ENCODE measurements around the gene AVPR2. TPM values are rescaled to one million over a fixed set of nuclear protein-coding genes. Genes with fewer than 3 reads are reported as not detected.

The AVPR2 gene
- total and polyA plus RNA-seq, 2 donors = 0.53 to 7.7 TPM

DNA sequence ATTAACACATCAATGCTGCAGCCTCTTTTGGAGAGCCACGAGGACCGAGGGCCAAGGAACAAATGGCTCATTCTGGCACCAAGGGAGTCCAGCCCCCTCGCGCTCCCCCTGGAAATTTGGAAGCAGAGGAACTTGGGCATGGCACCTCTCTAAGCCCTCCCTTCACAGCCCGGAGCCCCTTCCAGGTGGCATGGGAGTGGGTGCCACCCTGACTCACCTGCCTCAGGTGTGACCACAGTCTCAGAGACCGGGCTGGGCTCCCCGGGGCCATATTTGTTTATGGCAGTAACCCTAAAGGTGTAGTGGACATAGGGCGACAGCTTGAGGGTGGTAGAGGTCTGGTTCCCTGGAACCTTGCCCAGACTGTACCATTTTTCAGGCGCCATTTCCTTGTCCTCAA is 37.3 kb upstream of the AVPR2 start:
- no peaks in the 10 kb centered on the region for H3K4me1 ChIP-seq (ENCODE audit: insufficient read depth)
- WGBS = 83% methylated on average over 9 of the region's 9 CpGs

DNA sequence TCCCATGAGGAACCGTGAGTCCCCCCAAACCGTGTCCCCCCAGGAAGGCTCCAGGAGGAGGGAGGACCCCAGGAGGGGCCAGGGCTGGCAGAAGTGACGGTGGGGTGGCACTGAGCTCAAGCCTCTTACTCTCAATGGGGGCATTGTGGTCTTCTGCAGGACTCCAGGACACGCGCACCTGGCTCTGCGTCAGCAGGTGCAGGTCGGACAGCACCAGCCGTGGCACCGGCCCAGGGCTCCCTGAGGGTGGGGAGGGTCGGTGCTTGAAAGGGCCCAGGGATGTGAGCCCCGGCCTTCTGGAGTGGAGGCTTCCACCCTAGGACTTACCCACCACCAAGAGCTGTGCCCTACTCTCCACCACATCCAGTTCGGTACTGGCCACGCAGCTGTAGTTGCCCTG is 36.8 kb upstream of the AVPR2 start:
- DNase-seq (ENCODE audit: extremely low spot score) = no peak

More for the DNA sequence above, 37.3 kb upstream of the AVPR2 start:
- DNase-seq (ENCODE audit: extremely low spot score) = no peak
- Histone ChIP-seq H3K27ac (ENCODE audit: low read depth) (no peak overlapping the region), H3K36me3 (ENCODE audit: insufficient read depth) (no peaks in the 10 kb centered on the region), H3K4me3 (ENCODE audit: low read depth, low read length) (no peak overlapping the region)

DNA sequence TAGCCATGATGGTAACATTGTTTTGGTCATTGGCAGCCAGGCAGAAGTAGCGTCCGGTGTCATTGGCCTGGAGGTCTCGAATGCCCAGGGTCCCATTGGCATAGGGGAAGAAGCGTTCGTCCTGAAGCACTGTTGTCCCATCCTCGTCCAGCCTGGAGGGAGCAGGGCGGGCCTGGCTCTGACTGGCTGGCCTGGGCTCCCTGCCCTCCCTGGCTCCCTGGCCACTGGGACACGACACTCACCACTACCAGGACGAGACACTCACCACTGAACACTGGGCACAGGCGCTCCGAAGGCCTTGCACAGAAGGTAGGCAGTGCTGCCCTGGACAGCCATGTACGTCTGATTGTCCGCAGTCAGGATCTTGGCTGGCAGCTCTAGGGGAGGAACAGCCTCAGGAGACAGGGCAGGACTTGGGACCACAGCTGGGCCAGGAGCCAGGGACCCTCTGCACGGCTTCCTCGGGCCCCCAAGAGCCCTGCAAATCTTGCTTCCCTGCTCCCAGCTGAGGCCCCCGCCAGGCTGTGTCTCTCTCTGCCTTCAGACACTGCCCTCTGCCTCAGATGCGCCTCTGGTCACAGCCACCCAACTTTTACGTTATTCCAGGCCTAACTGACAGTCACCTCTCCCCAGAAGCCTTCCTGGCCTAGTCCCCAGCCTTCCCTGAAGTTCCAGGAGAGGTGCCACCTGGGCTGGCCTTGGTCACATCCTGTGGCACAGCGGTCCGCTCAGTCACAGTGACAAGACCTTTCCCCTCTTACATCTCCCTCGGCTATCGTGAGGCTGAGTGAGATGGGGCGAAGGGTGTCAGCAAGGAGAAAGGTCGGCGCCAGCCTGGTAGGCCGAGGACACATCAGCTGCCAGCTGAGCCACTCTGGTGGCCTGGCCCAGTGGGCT is 35.6 kb upstream of the AVPR2 start:
- 86% methylated on average over 26 of the region's 26 CpGs for WGBS
- Histone ChIP-seq H3K4me1 (ENCODE audit: insufficient read depth) (no peaks in the 10 kb centered on the region), H3K4me3 (ENCODE audit: low read depth, low read length) (no peak overlapping the region), H3K27ac (ENCODE audit: low read depth) (no peak overlapping the region), H3K36me3 (ENCODE audit: insufficient read depth) (no peaks in the 10 kb centered on the region)
- DNase-seq (ENCODE audit: extremely low spot score) = no peak

More for the DNA sequence above, 36.8 kb upstream of the AVPR2 start:
- Histone ChIP-seq H3K4me3 (ENCODE audit: low read depth, low read length) (no peak overlapping the region), H3K4me1 (ENCODE audit: insufficient read depth) (no peaks in the 10 kb centered on the region), H3K36me3 (ENCODE audit: insufficient read depth) (no peaks in the 10 kb centered on the region), H3K27ac (ENCODE audit: low read depth) (no peak overlapping the region)
- 91% methylated on average over 13 of the region's 13 CpGs for WGBS

DNA sequence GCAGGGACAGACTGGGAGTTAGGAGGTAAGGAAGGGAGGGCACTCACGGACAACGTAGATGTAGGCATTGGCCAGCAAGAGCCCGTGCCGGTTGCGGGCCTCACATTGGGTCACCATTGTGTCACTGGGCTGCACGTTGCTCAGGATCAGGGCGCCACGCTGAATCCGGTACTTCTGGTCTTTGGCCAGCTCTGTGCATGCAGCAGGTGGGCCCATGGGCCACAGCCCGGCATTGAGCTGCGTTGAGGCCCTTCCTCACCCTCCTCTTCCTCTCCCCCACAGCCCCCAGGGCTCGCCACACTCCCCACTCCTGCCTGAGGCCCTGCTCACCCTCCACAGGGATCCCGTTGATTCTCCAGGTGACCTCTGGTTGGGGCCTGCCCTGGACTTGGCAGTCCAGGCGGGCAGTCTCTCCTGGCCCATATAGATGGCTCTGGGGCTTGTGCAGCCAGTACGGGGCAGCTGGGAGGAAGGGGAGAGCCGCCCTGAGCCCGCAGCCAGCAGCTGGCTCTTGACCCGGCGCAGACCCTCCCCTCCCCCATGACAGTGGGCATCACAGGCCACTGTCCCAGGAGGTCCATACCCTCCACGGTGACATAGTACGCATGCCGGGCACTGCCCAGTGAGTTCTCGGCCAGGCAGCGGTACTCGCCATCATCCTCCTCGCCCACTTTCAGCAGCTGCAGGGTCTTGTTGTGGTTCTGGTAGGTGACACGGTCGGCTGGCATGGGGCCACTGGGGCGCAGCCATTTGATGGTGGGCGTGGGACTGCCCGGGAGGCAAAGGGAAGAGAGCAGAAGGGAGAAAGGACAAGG is 34.8 kb upstream of the AVPR2 start:
- H3K27ac ChIP-seq (ENCODE audit: low read depth) = no peak overlapping the region
- no peak for DNase-seq (ENCODE audit: extremely low spot score)
- 88% methylated on average over 31 of the region's 31 CpGs for WGBS
- no peaks in the 10 kb centered on the region for H3K4me1 ChIP-seq (ENCODE audit: insufficient read depth)
- H3K4me3 ChIP-seq (ENCODE audit: low read depth, low read length) = no peak overlapping the region
- H3K36me3 ChIP-seq (ENCODE audit: insufficient read depth) = no peaks in the 10 kb centered on the region

DNA sequence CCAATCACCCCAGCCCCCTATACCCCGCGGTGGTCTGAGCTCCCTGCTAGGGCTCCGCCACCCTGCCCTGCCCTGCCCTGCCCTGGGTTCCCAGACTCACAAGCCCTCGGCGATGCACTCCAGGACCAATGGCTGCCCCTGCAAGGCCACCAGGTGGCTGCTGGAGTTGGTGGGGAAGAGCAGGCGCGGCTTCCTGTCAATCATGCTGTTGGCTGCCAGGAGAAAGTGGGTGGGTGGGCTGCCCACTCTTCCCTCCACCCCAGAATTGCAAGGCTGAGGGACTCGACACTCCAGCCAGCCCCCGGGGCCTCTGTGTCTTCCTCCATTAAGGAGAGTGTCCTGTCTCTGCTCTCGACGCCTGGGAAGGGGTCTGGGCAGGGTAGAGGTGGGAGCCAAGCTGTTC is 34.2 kb upstream of the AVPR2 start:
- H3K27ac ChIP-seq (ENCODE audit: low read depth) = no peak overlapping the region
- no peak for DNase-seq (ENCODE audit: extremely low spot score)
- WGBS = 74% methylated on average over 11 of the region's 11 CpGs
- H3K4me1 ChIP-seq (ENCODE audit: insufficient read depth) = no peaks in the 10 kb centered on the region
- no peaks in the 10 kb centered on the region for H3K36me3 ChIP-seq (ENCODE audit: insufficient read depth)
- no peak overlapping the region for H3K4me3 ChIP-seq (ENCODE audit: low read depth, low read length)

DNA sequence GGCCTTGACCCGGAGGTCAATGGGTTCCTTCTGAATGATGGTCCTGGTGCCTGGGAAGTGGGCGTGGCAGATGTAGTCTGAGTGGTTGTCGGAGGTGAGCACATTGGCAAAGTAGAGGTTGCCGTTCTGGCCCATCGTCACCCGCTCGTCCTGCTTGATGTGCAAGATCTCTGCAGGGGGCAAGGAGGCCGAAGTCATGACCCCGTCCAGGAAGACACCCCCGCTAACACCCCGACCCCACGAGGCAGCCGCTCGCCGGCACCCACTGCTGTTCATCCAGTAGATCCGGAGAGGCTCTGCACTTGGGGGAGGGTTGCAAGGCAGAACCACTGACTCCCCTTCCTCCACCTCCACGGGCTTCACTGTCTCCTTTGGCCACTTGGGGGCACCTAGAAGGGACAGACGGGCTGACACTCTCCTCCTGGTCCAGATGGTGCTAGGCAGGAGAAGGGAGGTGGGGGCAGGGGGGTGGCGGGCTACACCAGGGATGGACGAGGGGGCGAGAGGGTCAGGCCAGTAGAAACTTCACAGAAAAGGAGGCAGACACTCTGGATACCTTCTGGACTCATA is 33.6 kb upstream of the AVPR2 start:
- WGBS = 47% methylated on average over 21 of the region's 21 CpGs
- Histone ChIP-seq H3K27ac (ENCODE audit: low read depth) (no peak overlapping the region), H3K36me3 (ENCODE audit: insufficient read depth) (no peaks in the 10 kb centered on the region), H3K4me3 (ENCODE audit: low read depth, low read length) (no peak overlapping the region), H3K4me1 (ENCODE audit: insufficient read depth) (no peaks in the 10 kb centered on the region)
- DNase-seq (ENCODE audit: extremely low spot score) = no peak

DNA sequence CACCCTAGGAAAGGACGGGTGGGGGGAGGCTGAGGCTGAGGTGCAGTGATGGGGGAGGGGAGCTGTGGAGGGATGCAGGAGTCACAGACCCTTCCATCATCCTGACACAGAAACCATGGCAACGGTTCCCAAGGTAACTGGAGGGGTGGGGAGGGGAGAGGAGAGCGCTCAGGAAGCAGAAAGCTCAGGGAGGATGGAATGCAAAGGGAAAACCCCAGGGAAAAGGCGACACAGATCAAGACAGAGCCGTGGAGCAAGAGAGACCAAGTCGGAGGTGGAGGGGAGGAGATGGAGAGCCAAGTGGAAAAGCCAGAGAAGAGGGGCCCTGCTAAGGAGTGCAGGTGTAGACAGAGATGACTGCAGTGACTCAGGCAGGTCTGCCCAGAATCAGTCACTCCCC is 33.0 kb upstream of the AVPR2 start:
- no peak for DNase-seq (ENCODE audit: extremely low spot score)
- Histone ChIP-seq H3K4me1 (ENCODE audit: insufficient read depth) (no peaks in the 10 kb centered on the region), H3K36me3 (ENCODE audit: insufficient read depth) (no peaks in the 10 kb centered on the region), H3K27ac (ENCODE audit: low read depth) (no peak overlapping the region), H3K4me3 (ENCODE audit: low read depth, low read length) (no peak overlapping the region)
- 18% methylated on average over 6 of the region's 6 CpGs for WGBS

DNA sequence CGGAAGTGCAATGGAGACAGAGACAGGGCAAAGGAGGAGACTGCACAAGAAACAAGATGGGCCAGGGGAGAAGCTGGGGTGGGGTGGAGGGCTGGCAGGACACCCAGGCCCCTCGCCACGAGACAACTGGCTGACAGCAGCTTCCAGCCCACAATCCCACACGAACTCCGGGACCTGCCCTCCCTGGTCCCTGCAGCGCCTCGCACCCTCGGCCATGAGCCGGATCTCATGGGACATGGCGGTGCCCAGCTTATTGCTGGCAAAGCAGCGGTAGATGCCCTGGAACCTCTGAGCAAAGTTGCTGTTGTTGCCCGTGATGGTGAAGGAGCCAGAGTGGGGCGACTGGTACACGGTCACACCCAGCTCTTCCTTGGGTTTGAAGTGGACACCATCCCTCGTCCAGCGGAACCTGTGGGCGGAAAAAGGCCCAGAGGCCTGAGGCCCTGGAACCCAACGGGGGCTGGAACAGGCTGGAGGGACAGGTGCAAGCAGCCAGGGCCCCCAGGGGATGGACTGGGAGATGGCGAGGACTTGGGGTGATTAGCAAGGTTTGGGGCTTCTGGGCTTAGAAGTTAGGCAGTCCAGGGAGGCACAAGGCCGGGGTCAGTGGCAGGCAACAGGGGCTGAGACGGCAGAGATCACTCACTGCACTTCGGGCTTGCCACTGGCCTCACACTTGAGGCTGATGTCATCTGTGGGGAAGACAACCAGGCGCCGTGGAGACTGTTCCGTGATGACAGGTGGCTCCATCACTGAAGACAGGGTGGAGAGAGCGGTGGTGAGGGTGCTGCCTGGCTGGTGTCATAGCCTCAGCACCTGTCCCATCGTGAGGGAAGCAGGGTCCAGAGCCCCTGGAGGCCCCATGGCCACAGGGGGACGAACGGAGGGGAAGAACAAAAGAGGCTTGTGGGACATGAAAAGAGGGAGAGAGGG is 32.3 kb upstream of the AVPR2 start:
- Histone ChIP-seq H3K4me3 (ENCODE audit: low read depth, low read length) (no peak overlapping the region), H3K27ac (ENCODE audit: low read depth) (no peak overlapping the region), H3K4me1 (ENCODE audit: insufficient read depth) (no peaks in the 10 kb centered on the region), H3K36me3 (ENCODE audit: insufficient read depth) (no peaks in the 10 kb centered on the region)
- DNase-seq (ENCODE audit: extremely low spot score) = no peak
- WGBS = 70% methylated on average over 29 of the region's 29 CpGs

DNA sequence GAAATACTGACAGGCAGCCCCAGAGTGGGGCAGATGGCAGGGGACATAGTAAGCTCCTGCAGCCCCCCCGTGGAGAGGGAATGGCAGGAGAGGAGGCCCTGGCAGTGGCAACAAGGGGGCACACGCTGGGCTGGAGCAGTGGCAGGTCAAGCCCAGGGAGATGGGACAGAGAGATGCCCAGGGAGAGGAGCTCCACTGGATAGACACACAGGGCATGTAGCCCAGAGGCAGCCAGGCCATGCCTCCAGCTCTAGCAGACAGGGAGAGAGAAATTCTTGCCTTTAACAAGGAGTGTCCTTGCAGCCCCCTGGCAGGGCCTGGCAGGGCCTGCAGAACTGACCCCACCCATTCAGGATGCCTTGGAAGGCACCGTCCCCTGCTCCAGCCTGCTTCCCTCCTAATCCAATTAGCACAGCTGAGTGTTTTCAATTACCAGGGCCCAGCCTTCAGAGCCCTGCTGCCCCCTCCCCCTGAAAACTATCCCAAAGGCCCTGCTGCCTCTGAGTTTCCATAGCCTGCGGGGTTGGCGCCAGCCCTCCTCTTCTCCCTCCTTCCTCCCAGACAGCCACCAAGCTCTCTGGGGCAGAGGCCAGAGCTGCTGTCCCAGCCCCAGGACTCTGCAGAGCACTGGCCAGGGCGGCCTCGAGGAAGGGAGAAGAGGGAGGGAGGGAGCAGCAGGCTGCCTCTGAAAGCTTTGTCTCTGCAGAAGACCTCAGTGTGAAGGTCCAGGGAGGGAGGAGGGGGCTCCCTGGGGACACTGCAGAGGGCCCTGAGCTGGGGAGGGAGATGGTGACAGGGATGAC is 31.0 kb upstream of the AVPR2 start:
- no peak overlapping the region for H3K27ac ChIP-seq (ENCODE audit: low read depth)
- H3K4me3 ChIP-seq (ENCODE audit: low read depth, low read length) = no peak overlapping the region
- no peak for DNase-seq (ENCODE audit: extremely low spot score)
- 22% methylated on average over 7 of the region's 7 CpGs for WGBS
- H3K4me1 ChIP-seq (ENCODE audit: insufficient read depth) = no peaks in the 10 kb centered on the region
- no peaks in the 10 kb centered on the region for H3K36me3 ChIP-seq (ENCODE audit: insufficient read depth)

DNA sequence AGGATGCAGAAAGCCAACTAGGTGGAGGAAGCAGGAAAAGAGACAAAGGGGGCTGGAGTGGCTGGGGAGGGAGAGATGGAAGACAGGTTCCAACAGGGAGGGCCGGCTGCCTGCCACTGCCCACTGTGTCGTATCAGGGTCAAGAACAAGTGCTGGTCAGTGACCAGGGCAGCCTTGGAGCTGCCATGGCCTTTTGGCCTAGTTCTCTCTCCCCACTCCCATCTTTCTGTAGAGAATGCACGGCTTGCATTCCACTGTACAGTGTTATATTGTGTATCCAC is 30.4 kb upstream of the AVPR2 start:
- Histone ChIP-seq H3K4me1 (ENCODE audit: insufficient read depth) (no peaks in the 10 kb centered on the region), H3K27ac (ENCODE audit: low read depth) (no peak overlapping the region), H3K36me3 (ENCODE audit: insufficient read depth) (no peaks in the 10 kb centered on the region), H3K4me3 (ENCODE audit: low read depth, low read length) (no peak overlapping the region)
- WGBS = 38% methylated on average over 3 of the region's 3 CpGs
- no peak for DNase-seq (ENCODE audit: extremely low spot score)

DNA sequence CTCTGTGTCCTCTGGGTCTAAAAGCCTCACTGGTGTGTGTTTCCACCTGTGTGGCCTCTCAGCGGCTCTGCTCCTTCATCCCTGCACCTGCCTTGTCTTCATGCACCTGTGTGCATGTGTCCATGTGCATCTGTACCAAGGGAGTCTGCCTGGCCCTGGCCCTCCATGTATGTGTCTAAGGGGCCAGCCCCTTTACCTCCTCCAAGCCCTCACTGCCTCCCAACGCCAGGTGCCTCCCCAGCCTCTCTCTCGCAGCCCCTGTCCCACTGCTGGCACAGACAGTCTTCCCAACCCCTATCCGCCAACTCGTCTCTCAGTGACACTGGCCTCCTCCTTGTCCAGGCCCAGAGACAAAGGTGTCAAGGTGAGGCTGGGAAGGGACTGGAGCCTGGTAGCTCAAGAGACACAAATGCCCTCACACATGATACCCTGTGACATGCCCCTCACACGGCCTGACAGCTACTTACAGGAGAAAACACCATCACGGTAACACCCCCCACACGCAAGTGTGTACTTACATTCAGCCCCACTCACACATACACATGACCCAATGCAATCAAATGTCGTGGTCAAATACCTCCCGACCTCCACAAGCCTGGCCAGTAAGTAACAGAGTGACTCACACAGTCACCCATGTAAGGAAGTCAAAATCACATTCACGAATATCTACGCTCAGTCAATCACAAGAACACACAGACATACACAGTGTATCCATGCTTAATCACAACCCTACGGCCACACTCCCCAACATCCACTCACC is 29.9 kb upstream of the AVPR2 start:
- no peaks in the 10 kb centered on the region for H3K4me1 ChIP-seq (ENCODE audit: insufficient read depth)
- no peak for DNase-seq (ENCODE audit: extremely low spot score)
- H3K27ac ChIP-seq (ENCODE audit: low read depth) = no peak overlapping the region
- H3K36me3 ChIP-seq (ENCODE audit: insufficient read depth) = no peaks in the 10 kb centered on the region
- H3K4me3 ChIP-seq (ENCODE audit: low read depth, low read length) = no peak overlapping the region
- WGBS = 83% methylated on average over 13 of the region's 13 CpGs
